ENCODE data around the gene PDGFRB.
A peak's percentile ranks its signal among the peaks of the same experiment; 100 is the strongest.

The PDGFRB gene

DNA sequence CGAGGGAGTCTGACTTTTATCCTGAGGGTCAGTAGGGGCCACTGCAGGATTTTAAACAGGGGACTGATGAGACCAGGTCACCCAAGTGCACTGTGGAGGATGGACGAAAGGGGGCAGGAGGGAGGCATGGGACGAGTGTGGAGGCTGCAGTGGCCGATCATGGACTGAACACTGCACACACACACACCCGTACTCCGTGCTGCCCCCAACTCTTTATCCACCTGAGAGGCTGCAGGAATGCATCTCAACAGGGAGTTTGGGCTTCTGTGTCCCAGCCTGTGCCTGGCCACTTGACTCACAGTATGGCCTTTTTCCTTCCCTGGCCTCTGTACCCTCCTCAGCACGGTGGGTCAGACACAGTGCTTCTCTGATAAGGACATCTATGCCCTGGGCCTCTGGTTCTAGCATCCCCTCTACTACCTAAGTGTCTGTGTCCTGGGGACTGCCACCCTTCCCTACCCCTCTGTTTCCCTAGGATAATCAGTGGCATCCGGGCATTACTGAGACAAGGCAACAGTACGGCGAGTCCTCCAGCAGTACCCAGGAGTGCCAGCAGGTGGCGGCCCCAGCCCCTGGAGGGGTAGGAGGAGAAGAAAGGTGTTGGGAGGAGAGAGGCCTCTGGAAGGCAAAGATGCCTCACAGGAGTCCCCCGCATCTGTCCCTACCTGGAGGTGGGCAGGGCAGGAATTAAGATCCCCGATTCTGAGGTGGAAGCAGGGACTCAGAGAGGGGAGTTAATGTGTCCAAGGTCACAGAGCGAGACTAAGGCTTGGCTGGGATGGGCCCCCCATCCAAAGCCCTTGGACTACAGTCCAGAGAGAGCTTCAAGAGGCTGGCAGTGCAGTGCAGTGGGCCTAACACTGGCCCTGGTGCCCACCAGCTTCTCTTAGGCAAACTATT, 5.8 kb upstream of the PDGFRB start:
- TF ChIP-seq, protein P1, sequence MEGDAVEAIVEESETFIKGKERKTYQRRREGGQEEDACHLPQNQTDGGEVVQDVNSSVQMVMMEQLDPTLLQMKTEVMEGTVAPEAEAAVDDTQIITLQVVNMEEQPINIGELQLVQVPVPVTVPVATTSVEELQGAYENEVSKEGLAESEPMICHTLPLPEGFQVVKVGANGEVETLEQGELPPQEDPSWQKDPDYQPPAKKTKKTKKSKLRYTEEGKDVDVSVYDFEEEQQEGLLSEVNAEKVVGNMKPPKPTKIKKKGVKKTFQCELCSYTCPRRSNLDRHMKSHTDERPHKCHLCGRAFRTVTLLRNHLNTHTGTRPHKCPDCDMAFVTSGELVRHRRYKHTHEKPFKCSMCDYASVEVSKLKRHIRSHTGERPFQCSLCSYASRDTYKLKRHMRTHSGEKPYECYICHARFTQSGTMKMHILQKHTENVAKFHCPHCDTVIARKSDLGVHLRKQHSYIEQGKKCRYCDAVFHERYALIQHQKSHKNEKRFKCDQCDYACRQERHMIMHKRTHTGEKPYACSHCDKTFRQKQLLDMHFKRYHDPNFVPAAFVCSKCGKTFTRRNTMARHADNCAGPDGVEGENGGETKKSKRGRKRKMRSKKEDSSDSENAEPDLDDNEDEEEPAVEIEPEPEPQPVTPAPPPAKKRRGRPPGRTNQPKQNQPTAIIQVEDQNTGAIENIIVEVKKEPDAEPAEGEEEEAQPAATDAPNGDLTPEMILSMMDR (conservative IDR thresholded peaks at IDR 0.05), result peak; percentile 94
- peak overlapping the region; percentile 27; the same call in 1 of the 2 replicates for H3K27ac ChIP-seq

DNA sequence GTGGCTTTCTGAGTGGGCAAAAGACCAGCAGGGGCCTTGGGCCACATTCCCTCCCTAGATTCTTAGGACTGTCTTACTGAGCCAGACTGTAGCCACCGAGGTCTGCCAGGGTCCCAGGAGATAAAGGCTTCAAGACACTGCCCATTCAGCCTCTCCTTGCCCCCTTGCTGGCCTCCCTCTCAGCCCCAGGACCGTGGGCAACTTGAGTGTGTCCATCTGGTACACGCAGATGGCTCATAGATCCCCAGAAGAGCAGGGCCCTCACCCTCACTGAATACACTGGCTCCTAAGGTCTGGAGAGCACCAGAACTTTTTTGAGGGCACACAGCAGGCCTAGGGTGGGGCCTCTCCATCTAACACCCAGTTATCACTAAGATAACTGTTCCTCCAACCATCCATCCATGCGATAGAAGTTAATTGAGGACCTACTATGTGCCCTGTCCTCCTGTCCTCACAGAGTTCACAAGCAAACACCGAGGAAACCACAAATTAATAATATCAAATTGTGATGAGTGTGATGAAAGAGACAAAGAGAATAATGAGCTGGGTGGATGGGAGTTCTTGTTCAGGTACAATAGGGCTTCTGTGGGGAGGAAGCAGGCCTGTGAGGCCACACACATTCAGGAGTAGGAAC, 4.9 kb upstream of the PDGFRB start:
- TF ChIP-seq, protein P1 (conservative IDR thresholded peaks at IDR 0.05), result no peak
- no peak overlapping the region for H3K27ac ChIP-seq

DNA sequence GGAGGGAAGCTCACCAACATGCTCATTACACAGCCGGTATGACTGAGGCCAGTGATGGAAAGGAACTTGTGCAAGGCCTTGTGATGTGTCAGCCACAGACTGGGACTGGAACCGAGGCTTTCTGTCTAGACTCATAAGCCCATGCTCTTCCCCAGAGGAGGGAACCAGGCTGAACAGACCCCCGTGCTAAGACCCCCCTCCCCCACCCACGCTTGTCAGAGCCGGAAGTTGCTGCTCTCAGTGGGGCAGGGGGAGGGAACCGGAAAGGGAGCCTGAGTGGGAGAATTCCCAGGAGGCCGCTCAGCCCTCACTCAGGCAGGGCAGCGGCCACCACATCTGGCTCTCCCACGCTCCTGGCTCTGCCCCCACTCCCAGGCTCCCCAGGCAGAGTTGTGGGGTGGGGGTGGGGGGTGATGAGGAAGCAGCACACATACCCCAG, 4.1 kb upstream of the PDGFRB start:
- TF ChIP-seq, protein P1 (conservative IDR thresholded peaks at IDR 0.05), result no peak
- no peak overlapping the region for H3K27ac ChIP-seq

DNA sequence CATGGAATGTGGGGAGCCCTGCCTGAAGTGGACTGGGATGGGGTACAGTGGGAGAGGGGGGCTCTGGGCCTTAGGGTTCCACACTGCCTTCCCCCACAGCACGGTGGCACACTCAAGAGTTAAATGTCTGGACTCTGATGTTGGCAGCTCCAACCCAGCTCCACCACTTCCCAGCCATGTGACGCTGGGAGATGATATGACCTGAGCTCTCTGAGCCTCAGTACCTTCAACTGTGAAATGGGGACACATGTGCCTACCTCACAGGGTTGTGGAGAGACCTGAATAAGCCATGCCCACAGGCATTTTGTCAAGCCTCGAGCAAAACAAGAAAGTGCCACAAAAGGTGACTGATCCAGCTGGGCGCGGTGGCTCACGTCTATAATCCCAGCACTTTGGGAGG, 3.4 kb upstream of the PDGFRB start:
- no peak overlapping the region for H3K27ac ChIP-seq
- TF ChIP-seq, protein P1 (conservative IDR thresholded peaks at IDR 0.05), result no peak

DNA sequence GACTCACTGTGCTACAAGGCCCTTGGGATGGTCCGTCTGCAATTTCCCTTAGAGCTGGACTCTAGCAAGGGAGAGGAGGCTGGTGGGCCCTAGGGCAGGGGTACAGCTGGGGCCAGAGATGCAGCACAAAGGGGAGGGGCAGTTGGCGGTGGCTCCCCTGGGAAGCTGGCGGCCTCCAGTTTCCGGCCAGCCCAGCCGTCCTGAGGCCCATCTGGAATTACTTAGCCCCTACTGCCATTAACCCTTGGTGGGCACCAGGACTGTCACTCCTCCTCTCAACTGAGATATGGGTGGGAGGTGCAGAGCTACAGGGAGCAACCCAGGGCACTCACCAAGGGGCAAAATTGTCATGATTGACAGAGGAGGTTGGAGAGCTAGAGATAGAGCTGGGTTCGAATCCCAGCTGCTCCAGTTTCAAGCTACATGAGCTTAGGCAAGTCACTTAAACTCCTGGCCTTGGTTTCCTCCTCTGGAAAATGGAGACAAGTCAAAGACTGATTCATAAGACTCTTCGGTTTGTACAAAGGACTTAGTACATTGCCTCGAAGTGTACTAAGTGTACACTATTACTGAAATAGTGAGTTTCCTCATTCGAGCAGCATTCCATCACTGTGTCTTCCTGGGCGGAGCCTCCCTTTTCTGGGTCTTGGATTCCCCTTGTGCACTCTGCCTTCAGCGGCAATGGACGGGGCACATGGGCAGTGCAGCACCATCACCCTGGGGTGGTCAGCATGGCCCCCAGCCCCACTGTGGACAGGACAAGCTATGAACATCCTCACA, 2.7 kb upstream of the PDGFRB start:
- TF ChIP-seq, protein P1 (conservative IDR thresholded peaks at IDR 0.05), result no peak
- H3K27ac ChIP-seq, result no peak overlapping the region

DNA sequence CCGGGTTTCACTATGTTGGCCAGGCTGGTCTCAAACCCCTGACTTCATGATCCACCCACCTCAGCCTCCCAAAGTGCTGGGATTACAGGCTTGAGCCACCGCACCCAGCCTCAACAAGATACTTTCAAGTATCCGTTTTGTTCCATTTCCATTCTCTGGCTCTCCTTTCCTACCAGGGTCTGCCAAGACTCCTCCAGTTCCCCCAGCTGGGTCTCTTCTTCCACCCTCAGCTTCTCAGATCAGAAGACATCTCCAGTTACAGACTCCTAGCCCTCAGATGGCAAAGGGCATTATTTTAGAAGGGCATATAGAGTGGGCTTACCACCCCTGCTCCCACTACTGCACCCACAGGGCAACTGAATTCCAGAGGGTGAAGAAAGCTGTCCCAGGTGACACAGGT, 1.5 kb upstream of the PDGFRB start:
- H3K27ac ChIP-seq, result no peak overlapping the region
- TF ChIP-seq, protein P1 (conservative IDR thresholded peaks at IDR 0.05), result no peak

DNA sequence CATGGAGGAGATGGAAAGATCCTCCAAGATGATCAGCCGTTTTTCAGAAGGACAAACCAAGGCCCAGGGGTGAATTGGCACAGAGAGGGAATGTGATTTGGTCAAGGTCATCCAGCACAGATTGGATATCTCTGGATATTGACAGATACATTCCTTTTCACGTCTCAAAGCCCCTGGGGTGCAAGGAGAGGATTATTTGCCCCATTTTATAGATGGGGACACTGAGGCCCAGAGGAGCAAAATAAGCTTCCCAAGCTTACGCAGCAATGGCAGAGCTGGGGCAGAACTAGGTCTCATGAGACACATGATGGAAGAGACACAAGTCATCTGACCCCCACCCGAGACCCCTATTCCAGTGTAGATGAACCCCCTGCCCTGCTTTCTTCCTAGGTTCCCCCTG, 895 bp upstream of the PDGFRB start:
- TF ChIP-seq, protein P1 (conservative IDR thresholded peaks at IDR 0.05), result no peak
- H3K27ac ChIP-seq, result no peak overlapping the region

Data from VCaP (cell line).